Epithelial cell of esophagus (primary cell): Measurements from ENCODE around the gene FXYD6.

Source experiments
- DNase-seq: peaks from one replicate; pipeline ENCODE4 v3.0.0; 2010; ENCODE audit warnings: low read depth
- H3K4me3 ChIP-seq: 2 replicates; pipeline ENCODE4 v1.5.1; 2011; ENCODE audit warnings: mild to moderate bottlenecking, low read length, control low read depth
- TF ChIP-seq, protein P1 (sequence below): IDR thresholded peaks from 2 replicates; pipeline ENCODE4 v1.5.1; 2011; ENCODE audit warnings: low read depth, mild to moderate bottlenecking, low read length, control low read depth, inconsistent platforms; ENCODE audit not compliant: insufficient read depth; ENCODE audit errors: missing control alignments

The FXYD6 gene

DNA sequence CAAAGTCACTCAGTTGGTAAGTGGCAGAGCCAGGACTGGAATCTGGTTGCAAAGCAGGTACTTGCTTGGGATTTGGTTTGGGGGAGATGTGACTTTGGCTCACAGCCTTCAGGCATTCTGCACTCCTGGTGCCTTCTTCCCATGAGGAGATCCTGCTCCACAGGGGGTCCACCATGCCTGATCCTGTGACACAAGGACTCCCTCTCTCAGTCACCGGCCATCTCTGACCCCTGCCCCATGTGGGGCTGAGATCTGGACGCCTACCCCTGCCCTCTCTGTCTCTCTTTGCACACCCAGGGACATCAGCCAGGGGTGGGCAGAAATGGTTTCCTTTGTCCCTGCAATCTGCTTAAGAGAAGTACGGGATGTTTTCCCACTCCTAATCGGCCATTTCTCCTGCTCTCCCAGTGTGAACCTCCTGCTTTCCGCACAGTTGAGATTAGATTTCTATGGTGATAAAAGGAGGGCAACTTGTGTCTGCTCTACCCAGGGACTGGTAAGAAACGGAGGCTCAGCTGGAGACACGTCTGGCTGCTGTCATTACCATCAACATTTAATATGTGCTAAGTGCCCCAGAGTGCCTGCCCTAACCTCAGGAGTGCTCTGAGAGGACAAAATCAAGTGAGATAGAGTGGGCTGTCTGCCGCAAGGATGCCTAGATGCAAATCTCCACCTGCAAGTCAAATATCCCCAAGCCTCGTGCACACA, 11.1 kb upstream of the FXYD6 start:
- DNase-seq, result no peak
- TF ChIP-seq, protein P1, sequence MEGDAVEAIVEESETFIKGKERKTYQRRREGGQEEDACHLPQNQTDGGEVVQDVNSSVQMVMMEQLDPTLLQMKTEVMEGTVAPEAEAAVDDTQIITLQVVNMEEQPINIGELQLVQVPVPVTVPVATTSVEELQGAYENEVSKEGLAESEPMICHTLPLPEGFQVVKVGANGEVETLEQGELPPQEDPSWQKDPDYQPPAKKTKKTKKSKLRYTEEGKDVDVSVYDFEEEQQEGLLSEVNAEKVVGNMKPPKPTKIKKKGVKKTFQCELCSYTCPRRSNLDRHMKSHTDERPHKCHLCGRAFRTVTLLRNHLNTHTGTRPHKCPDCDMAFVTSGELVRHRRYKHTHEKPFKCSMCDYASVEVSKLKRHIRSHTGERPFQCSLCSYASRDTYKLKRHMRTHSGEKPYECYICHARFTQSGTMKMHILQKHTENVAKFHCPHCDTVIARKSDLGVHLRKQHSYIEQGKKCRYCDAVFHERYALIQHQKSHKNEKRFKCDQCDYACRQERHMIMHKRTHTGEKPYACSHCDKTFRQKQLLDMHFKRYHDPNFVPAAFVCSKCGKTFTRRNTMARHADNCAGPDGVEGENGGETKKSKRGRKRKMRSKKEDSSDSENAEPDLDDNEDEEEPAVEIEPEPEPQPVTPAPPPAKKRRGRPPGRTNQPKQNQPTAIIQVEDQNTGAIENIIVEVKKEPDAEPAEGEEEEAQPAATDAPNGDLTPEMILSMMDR, result no peak
- no peak overlapping the region for H3K4me3 ChIP-seq

DNA sequence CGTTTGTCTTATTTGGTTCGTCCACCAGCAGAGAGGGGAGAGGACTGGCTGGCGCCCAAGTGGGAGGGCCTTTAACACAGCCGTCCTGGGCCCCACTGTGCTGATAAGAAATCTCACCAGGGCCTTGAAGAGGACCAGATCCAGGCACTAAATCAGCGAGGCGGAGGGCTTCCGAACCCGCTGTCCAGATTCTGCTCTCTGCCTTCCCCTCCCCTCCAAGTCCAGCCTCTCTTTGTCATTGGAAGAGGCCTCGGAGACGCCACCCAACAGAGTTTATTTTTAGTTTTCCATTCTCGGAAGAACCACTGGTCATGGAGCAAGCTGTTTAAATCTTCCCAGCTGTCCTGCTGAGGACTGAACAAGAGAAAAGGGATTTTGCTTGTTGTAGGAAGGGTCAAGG, 9.3 kb upstream of the FXYD6 start:
- no peak overlapping the region for H3K4me3 ChIP-seq
- no peak for DNase-seq
- TF ChIP-seq, protein P1, result no peak

DNA sequence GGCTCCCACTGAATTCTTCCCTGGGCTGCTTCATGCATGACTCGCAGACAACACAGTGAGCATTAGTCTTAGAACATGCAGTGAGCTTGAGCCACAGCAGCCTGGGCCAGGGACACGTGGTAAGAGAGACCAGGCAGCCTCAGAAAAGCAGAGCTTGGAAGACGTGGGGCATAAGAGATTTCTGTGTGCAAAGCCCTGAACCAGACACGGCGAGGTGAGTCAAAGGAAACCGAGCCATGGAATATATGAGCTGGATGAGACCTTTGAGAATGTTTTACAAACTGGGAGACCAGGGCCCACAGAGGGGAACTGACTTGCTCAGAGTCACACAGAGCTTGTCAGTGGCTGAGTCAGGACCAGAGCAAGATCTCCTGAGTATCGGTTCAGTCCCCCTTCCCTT, 8.5 kb upstream of the FXYD6 start:
- peak; percentile 16 for DNase-seq
- TF ChIP-seq, protein P1, result no peak
- H3K4me3 ChIP-seq, result no peak overlapping the region

DNA sequence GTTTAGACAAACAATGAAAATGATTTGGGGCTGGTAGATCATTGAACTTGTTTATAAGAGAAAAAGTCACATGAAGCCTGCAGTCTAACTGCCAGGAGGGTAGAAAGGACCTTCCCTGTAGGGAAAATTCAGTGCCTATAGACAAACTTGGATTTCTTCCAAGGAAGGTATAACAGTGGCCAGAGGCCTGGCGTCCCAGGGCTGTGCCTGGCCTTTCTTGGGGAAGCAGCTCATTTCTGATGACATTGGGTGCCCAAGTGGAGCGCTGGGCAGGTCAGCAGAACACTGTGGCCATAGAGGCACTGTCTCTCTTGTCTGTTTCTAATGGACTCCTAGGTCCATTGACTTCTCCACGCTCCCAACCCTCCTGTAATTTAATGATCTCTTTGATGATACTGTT, 6.6 kb upstream of the FXYD6 start:
- TF ChIP-seq, protein P1, result no peak
- H3K4me3 ChIP-seq, result no peak overlapping the region
- DNase-seq, result no peak

DNA sequence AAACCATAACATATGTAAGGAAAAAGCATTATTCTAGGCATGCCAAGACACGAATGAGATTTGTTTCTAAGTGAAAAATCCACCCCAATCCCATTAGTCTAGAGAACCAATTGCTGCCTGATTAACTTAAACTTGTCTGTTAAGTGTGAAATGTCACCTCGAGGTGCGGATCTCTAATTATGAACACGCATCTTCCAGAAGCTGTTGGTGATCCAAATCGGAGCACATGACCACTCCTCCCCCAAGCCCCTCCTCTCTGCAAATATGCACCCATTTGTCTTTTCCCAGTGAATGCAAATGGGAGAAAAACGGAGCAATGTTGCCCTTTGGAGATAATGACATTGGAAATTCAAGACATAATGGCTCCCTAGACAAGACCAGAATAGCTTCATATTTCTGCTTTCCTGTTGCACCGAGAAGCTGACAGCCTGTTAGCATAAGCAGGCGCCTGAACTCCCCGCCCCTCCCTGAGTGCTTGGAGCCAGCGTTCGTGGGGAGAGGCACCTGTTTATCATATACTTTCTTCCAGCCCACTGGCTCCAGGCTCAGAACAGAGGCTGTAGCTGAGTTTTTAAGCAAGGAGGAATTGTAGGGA, 6.0 kb upstream of the FXYD6 start:
- no peak overlapping the region for H3K4me3 ChIP-seq
- TF ChIP-seq, protein P1, result no peak
- no peak for DNase-seq

DNA sequence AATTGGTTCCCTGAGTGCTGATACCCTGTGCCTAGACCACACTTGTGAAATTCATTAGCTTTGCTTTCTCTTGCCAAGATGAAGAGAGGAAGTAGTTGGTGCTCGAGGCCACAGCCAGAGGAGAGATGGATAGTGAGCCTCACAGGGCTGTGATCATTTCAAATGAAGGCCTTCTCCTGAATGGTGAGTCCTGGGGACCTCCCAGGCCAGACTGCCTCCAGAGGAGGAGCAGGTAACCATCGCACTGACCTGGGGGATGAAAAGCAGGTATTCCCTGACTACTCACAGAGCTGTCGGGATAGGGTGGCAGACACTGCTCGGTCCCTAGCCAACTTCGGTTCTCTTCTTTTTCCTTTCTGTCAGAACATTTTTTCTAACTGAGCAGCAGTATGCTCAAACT, 4.8 kb upstream of the FXYD6 start:
- no peak overlapping the region for H3K4me3 ChIP-seq
- TF ChIP-seq, protein P1, result no peak

More for the DNA sequence above, 4.8 kb upstream of the FXYD6 start:
- DNase-seq, result no peak
